ENCODE data around the gene RBM8A.

RBM8A gene

GRCh38 chr1:145927063-145927886 lies at the start of gene RBM8A:
Gene RBM8A (minus strand): TSS chr1:145927484. CDS start chr1:145927426, 58 bp downstream.
- peak within 1 kb of the TSS; percentile 68 for H3K4me3 ChIP-seq (ENCODE audit: low read depth, low read length)
- peak; percentile 67 for TF ChIP-seq CTCF (IDR thresholded peaks at IDR 0.05; ENCODE audit: low read depth, low read length)

- TF ChIP-seq CTCF (IDR thresholded peaks at IDR 0.05; ENCODE audit: low read depth, low read length) = no peak
- no peak overlapping the region for H3K4me3 ChIP-seq (ENCODE audit: low read depth, low read length)
These were observed 49.7 kb upstream of the RBM8A start for GRCh38 chr1:145977016-145977415.

- TF ChIP-seq CTCF (IDR thresholded peaks at IDR 0.05; ENCODE audit: low read depth, low read length) = no peak
- H3K4me3 ChIP-seq (ENCODE audit: low read depth, low read length) = no peak overlapping the region
These were observed 47.9 kb upstream of the RBM8A start for GRCh38 chr1:145975216-145975615.

- no peak overlapping the region for H3K4me3 ChIP-seq (ENCODE audit: low read depth, low read length)
- no peak for TF ChIP-seq CTCF (IDR thresholded peaks at IDR 0.05; ENCODE audit: low read depth, low read length)
These were observed 47.4 kb upstream of the RBM8A start for GRCh38 chr1:145974721-145975120.

GRCh38 chr1:145972580-145972979 lies 45.3 kb upstream of the RBM8A start:
- no peak overlapping the region for H3K4me3 ChIP-seq (ENCODE audit: low read depth, low read length)
- no peak for TF ChIP-seq CTCF (IDR thresholded peaks at IDR 0.05; ENCODE audit: low read depth, low read length)

GRCh38 chr1:145967288-145967687 lies 40.0 kb upstream of the RBM8A start:
- no peak overlapping the region for H3K4me3 ChIP-seq (ENCODE audit: low read depth, low read length)
- no peak for TF ChIP-seq CTCF (IDR thresholded peaks at IDR 0.05; ENCODE audit: low read depth, low read length)

GRCh38 chr1:145965119-145965744 lies 37.9 kb upstream of the RBM8A start:
- TF ChIP-seq CTCF (IDR thresholded peaks at IDR 0.05; ENCODE audit: low read depth, low read length) = no peak
- peak overlapping the region; percentile 72 for H3K4me3 ChIP-seq (ENCODE audit: low read depth, low read length)

Data from WI38 (cell line).